Measurements from ENCODE around the gene PTRHD1. TPM values are rescaled to one million over a fixed set of nuclear protein-coding genes. Genes with fewer than 3 reads are reported as not detected.

PTRHD1 gene
- total RNA-seq, 4 donors from 2014 or later, result 17.4 to 30.3 (median 21.6) TPM

- ATAC-seq (ENCODE audit: low FRiP score) (no peak), DNase-seq (ENCODE audit: low spot score) (no peak)
- TF ChIP-seq, protein P1, sequence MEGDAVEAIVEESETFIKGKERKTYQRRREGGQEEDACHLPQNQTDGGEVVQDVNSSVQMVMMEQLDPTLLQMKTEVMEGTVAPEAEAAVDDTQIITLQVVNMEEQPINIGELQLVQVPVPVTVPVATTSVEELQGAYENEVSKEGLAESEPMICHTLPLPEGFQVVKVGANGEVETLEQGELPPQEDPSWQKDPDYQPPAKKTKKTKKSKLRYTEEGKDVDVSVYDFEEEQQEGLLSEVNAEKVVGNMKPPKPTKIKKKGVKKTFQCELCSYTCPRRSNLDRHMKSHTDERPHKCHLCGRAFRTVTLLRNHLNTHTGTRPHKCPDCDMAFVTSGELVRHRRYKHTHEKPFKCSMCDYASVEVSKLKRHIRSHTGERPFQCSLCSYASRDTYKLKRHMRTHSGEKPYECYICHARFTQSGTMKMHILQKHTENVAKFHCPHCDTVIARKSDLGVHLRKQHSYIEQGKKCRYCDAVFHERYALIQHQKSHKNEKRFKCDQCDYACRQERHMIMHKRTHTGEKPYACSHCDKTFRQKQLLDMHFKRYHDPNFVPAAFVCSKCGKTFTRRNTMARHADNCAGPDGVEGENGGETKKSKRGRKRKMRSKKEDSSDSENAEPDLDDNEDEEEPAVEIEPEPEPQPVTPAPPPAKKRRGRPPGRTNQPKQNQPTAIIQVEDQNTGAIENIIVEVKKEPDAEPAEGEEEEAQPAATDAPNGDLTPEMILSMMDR (IDR thresholded peaks at IDR 0.05), result no peak
Observed at GRCh38 chr2:24754985-24755705, 38.0 kb downstream of the PTRHD1 start.

DNA sequence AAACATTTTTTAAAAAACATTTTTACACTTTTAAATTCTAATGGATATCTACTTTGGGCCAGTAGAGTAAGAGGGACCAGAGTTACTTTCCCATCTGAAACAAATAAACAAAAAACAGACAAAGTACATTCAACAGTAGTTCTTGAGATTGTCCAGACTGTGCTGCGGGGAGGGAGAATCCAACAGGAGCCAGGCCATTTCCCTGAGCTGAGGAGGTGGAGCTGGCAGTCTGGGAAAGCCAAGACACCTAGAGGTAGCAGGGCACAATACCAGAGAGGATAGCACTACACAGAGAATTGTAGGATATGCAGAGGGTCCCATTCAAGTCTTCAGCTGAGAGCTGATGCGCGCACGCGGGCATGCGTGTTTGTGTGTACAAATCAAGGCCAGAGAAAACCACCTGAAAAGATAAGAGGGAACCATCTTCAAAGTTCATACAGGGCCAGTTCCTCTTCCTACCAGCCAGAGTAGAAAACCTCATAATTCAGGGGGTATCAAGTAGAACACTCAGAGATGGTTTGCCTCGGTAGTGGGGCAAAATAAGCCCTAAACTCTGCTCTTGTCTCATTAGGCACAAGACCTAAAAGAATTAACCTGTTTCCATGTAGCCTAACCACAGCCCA lies 44.0 kb downstream of the PTRHD1 start:
- DNase-seq (ENCODE audit: low spot score) (no peak), ATAC-seq (ENCODE audit: low FRiP score) (no peak)
- TF ChIP-seq, protein P1 (IDR thresholded peaks at IDR 0.05), result no peak

GRCh38 chr2:24747299-24747698 lies 45.9 kb downstream of the PTRHD1 start:
- DNase-seq (ENCODE audit: low spot score) (no peak), ATAC-seq (ENCODE audit: low FRiP score) (no peak)
- TF ChIP-seq, protein P1 (IDR thresholded peaks at IDR 0.05), result no peak

- TF ChIP-seq, protein P1 (IDR thresholded peaks at IDR 0.05), result no peak
- no peak for DNase-seq (ENCODE audit: low spot score)
- no peak for ATAC-seq (ENCODE audit: low FRiP score)
Observed at GRCh38 chr2:24745825-24746224, 47.4 kb downstream of the PTRHD1 start.

DNA sequence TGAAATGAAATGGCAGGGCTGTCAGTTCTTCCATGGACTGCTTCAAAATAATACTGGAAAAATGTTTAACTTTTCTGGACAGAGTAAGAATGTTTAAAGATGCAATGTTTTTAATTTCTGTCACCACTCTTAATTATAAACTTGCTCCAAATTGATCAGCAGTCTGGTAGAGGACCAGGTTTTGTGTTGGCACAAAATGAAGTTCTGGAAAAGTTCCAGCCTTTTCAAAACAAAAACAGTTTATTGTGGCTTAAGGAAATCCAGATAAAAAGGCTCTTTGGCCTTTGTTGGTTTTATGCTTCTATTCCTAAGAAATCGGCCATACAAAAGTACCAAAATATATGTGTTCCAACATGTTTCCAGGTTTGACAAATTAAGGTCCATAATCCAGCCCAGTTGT lies 48.8 kb downstream of the PTRHD1 start:
- TF ChIP-seq, protein P1 (IDR thresholded peaks at IDR 0.05), result no peak
- ATAC-seq (ENCODE audit: low FRiP score) (no peak), DNase-seq (ENCODE audit: low spot score) (no peak)

DNA sequence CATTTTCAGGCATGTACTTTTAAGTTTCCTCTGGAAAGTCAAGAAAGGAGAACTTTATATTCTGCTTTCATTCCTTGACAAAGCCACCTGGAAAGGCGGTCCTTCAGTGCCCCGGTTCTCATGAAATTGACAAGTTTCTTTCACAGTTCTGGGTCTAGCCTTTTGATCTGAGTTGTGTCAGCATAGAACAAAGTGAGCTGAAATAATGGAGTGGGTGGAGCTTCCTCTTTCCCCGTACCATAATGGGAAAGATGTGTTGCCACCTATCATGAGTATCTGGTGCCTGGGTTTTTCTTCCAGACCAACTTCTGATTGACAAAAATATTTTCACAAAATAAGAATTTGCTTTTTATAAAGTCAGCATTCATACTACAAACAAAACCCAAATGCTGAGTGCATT lies 49.3 kb downstream of the PTRHD1 start:
- DNase-seq (ENCODE audit: low spot score) (no peak), ATAC-seq (ENCODE audit: low FRiP score) (no peak)
- TF ChIP-seq, protein P1 (IDR thresholded peaks at IDR 0.05), result no peak

DNA sequence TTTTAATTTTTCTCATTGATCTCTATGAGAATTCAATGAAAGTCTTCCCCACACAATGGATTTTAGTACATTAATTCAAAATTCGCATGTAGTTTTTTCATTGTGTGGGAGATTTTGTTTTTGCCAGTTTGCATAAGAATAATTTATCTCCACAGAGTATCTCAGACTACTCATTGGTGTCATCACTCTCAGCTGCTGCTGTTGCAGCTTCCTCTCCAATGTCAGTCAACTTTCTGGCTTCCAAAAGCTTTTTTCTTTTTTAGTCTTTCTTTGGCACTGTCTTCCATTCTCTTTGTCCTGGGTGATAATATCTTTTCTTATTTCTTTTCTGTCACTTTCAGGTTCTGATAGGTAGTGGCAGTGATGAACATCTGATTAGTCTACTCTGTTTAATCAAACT lies 50.5 kb downstream of the PTRHD1 start:
- DNase-seq (ENCODE audit: low spot score) (no peak), ATAC-seq (ENCODE audit: low FRiP score) (no peak)
- TF ChIP-seq, protein P1 (IDR thresholded peaks at IDR 0.05), result no peak

All from omental fat pad (tissue), 4 donors.